CD4-positive, alpha-beta T cell treated with Interleukin-4 for 1 hour (primary cell): ENCODE results near the gene CYTH3.

ENCODE experiments used
- DNase-seq, 2 donors: peaks; one replicate each; pipeline ENCODE4 v3.0.0-alpha.2; 2020 to 2022

The CYTH3 gene

DNA sequence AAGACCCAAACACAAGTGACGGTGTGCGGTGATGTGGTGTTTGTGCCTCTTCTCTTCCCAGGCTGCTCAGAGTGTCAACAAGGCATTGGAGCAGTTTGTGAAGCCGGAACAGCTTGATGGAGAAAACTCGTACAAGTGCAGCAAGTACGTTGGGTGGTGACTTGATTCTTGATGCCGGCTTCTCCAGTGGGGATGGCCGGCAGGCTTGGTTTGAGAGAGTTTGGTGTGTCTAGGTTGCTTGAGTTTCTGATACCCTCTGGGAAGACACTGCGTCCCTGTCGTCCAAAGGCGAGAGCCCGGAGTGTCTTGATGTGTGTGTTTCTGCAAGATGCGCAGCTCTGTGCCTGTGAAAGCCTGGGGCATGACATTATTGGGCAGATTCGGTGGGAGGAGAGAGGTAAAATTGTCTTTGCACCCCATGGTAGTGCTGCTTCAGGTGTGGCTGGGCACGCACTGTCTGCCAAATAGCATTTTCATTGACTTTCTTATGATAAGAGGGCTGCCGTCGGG is 129.5 kb downstream of the CYTH3 start:
- no peak for DNase-seq

DNA sequence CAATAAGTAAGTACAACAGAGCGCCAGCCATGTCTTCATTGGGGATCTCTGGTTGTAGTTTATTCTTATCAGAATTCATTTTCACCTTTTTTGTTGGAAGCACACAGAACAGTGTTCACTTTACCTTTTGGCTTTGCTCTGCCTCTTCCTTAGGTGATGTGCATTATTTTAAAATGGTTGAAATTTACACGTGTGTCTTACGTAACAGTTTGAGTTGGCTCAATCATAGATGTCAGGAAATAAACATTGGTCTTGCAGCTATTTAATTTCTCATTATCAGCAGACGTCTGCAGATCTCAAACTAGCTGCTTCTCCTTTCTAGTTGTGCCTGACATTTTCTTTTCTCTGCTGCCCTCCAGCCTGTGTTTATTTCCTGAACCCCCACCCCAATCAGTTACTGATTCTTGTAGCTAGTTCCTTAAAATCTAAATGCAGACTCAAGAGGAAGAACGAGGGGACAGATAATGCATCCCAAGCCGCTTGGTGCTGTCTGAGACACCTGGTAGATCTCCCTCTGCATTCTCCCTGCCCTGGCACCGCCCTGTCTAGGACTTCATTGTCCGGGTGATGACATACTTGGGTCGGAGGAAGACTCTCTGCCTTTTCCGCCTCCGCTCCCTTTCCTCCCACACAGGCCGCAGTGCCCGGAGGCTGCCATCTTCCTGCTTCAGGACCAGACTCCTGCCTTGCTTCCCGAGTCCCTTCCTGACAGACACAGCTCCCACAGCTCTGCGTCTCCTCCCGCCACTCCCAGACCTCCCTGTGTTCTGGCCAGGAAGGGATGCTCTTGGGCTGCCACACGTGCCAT is 133.0 kb downstream of the CYTH3 start:
- DNase-seq = no peak

DNA sequence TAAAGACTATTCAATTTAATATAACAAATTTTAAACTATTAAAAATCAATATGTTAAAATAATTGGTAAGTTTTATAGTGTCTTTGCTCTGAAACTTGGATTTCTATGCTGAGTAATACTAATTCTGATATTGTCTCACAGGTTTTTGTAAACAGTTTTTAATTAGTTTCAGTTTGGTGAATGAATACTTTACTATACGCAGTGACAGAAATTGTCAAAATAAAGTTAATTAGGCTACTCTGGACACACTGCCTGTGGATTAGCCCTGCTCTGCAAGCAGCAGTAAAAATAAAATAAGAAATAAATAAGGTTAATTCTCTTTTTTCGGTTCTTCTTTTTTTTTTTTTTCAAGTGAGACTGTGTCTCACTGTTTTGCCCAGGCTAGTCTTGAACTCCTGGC is 135.9 kb downstream of the CYTH3 start:
- no peak for DNase-seq

- no peak for DNase-seq
Observed at GRCh38 chr7:6133249-6133648, 139.2 kb downstream of the CYTH3 start.

- DNase-seq = no peak
Observed at GRCh38 chr7:6130007-6130587, 142.3 kb downstream of the CYTH3 start.

DNA sequence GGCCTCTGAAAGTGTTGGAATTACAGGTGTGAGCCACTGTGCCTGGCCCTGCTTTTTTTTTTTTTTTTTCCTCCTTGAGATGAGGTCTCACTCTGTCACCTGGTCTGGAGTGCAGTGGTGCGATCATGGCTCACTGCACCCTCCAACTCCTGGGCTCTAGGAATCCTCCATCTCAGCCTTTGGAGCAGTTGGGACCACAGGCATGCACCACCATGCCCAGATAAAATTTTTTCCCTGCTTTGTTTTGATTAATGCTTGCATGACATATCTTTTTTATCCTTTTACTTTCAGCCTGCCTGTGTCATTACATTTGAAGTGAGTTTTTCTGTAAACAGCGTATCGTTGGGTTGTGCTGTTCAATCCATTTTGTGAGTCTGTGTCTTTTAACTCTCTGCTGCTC is 144.2 kb downstream of the CYTH3 start:
- DNase-seq = no peak

- DNase-seq = no peak
Observed at GRCh38 chr7:6127110-6127490, 145.3 kb downstream of the CYTH3 start.

GRCh38 chr7:6123843-6124242 is 148.6 kb downstream of the CYTH3 start:
- no peak for DNase-seq

- DNase-seq = no peak
Observed at GRCh38 chr7:6121141-6121540, 151.3 kb downstream of the CYTH3 start.

DNA sequence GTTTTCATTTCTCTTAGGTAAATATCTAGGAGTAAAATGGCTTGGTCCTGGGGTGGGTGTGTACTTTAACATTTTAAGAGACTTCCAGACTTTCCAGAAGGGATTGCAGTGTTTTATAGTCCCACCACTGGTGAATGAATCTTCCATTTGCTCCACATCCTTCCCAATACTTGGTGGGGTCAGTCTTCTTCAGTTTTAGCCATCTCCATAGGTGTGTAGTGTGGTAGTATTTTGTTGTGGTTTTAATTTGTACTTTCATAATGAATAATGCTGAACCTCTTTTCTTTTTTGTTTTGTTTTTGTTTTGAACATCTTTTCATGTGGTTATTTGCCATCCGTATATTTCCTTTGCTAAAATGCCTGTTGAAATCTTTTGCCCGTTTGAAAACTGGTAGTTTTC is 154.9 kb downstream of the CYTH3 start:
- no peak for DNase-seq

DNA sequence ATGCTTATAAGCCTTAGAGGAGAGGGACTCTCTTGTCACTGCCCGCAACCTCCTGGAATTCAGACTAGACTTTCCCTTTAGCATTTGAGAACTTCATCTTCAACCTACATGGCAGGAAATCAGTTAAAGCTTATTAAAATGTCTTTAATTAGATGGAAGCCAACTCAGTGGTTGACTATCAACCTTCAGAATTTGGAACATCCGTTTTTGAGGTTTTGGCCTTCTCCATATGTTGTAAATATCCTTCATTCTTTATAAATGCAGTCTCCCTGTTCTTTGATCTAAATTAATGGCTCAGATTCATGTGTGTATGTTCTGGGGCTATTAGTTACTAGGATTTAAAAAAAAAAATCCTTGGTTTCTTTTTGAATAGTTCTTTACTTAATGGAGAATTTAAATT is 156.2 kb downstream of the CYTH3 start:
- no peak for DNase-seq
